ENCODE results near the gene KRT14. TPM values are rescaled to one million over a fixed set of nuclear protein-coding genes. Genes with fewer than 3 reads are reported as not detected.

Gene KRT14
- total and polyA plus RNA-seq, 2 donors (not counting 3 experiments of a cell fraction or from before 2014, with no cell fraction given): 0.12 to 0.66 TPM

- ChIA-PET POLR2A (no interaction called here), CTCF (interaction anchor here (1.3 to 4.2 kb wide), 5 partner anchors 10 to 131 kb away, joined by 3 to 46 read pairs (median 4); no protein-coding TSS in a partner anchor)
- intact Hi-C loops (cut with micrococcal nuclease): no loop called here
Observed at GRCh38 chr17:41534899-41535546, 51.7 kb downstream of the KRT14 start.

More at GRCh38 chr17:41534899-41535546, 51.7 kb downstream of the KRT14 start:
- dilution Hi-C loops (cut with MboI; ENCODE audit: extremely low pct_ligation_motif_present, low sequenced_read_pairs): no loop called here
- BruUV-seq (replicated peaks): no TSS peak
- TF ChIP-seq POLR2AphosphoS5 (IDR thresholded peaks at IDR 0.05; ENCODE audit: insufficient read depth, low read depth, low read length) (no peak), EZH2 (IDR thresholded peaks at IDR 0.05; ENCODE audit: borderline replicate concordance, low read depth, low read length, severe bottlenecking) (no peak), MYC (IDR thresholded peaks at IDR 0.05; ENCODE audit: low read depth, low read length) (no peak), MAX (IDR thresholded peaks at IDR 0.05; ENCODE audit: insufficient read depth, insufficient read length) (no peak), CTCF (IDR thresholded peaks at IDR 0.05; ENCODE audit: extremely low read depth in 1 of 2, insufficient read depth in 1 of 2, low read depth in 1 of 2, low read length in 2 of 2) (no peak), GATA2 (IDR thresholded peaks at IDR 0.05; ENCODE audit: insufficient read depth, insufficient read length, low read depth, low read length) (no peak), FOS (IDR thresholded peaks at IDR 0.05; ENCODE audit: borderline replicate concordance, insufficient read depth, low read length) (no peak), POLR2A (IDR thresholded peaks at IDR 0.05; ENCODE audit: low read depth, low read length) (no peak), JUN (IDR thresholded peaks at IDR 0.05; ENCODE audit: borderline replicate concordance, insufficient read depth, insufficient read length, low read depth) (no peak)
- Histone ChIP-seq H3K9me3 (replicated peaks; ENCODE audit: control insufficient read depth, insufficient read depth, low read length) (no peaks in the 10 kb centered on the region), H3K4me3 (replicated peaks in 1 of 3; ENCODE audit: insufficient read depth in 1 of 3, low read depth in 1 of 3, low read length in 3 of 3) (no peak overlapping the region), H3K27me3 (ENCODE audit: control insufficient read depth in 2 of 2, insufficient read depth in 2 of 2, low read length in 2 of 2) (no peaks in the 10 kb centered on the region), H2AFZ (ENCODE audit: low read depth, low read length) (no peak overlapping the region), H3K36me3 (ENCODE audit: control insufficient read depth in 2 of 2, extremely low read depth in 1 of 2, insufficient read depth in 2 of 2, low read length in 2 of 2) (no peaks in the 10 kb centered on the region), H3K4me1 (ENCODE audit: control insufficient read depth, extremely low read depth, insufficient read depth, low read length) (peaks cover 11% of the 10 kb centered on the region), H3K79me2 (ENCODE audit: control insufficient read depth, insufficient read depth, low read length) (no peaks in the 10 kb centered on the region), H3K27ac (ENCODE audit: insufficient read depth, low read depth, low read length) (no peak overlapping the region), H3K4me2 (ENCODE audit: insufficient read depth, low read length) (no peak overlapping the region), H4K20me1 (replicated peaks; ENCODE audit: control insufficient read depth, extremely low read depth, insufficient read depth, low read length) (no peaks in the 10 kb centered on the region), H3K9ac (replicated peaks; ENCODE audit: extremely low read depth, insufficient read depth, low read length) (no peak overlapping the region), H3K9me1 (replicated peaks; ENCODE audit: control insufficient read depth, extremely low read depth, insufficient read depth, low read length) (no peaks in the 10 kb centered on the region)
- DNase-seq (ENCODE audit: low read depth, low spot score): no peak
- FAIRE-seq: no peak

Data from endothelial cell of umbilical vein (primary cell).